Dermis blood vessel endothelial cell (primary cell): ENCODE measurements around the gene RABGEF1. TPM values are rescaled to one million over a fixed set of nuclear protein-coding genes. Genes with fewer than 3 reads are reported as not detected.
"Not testable (repeated sequence)": the region's sequence is repeated elsewhere in the genome, so short reads cannot be mapped to it uniquely, and the experiment has no call there.

Experiments used
- DNase-seq: peaks from one replicate; pipeline ENCODE4 v3.0.0; 2010
- total RNA-seq: library from RNA; depleted of rRNA; stranded (reverse); fragments of >200 nt; gene quantifications from 2 replicates; pipeline ENCODE4 v1.2.3, GENCODE V29; 2014

Gene RABGEF1
- total RNA-seq, 1 donor from 2014 or later = 33.2 TPM

GRCh38 chr7:66735850-66736249, 4.7 kb upstream of the RABGEF1 start:
- DNase-seq = no peak

GRCh38 chr7:66736892-66737291, 3.6 kb upstream of the RABGEF1 start:
- no peak for DNase-seq

GRCh38 chr7:66737667-66738066, 2.9 kb upstream of the RABGEF1 start:
- DNase-seq = no peak

GRCh38 chr7:66739477-66739876, 1.1 kb upstream of the RABGEF1 start:
- no peak for DNase-seq

GRCh38 chr7:66739953-66740301, 606 bp upstream of the RABGEF1 start:
- DNase-seq = peak; percentile 28

- DNase-seq = peak; percentile 49
Measured at GRCh38 chr7:66740980-66741709, 612 bp downstream of the RABGEF1 start.

GRCh38 chr7:66741710-66742049, 1.1 kb downstream of the RABGEF1 start:
- peak; percentile 28 for DNase-seq

- not testable (repeated sequence) for DNase-seq
Measured at GRCh38 chr7:66742298-66742697, 1.8 kb downstream of the RABGEF1 start.

- no peak for DNase-seq
Measured at GRCh38 chr7:66743920-66744319, 3.4 kb downstream of the RABGEF1 start.

- no peak for DNase-seq
Measured at GRCh38 chr7:66747385-66747784, 6.9 kb downstream of the RABGEF1 start.

GRCh38 chr7:66747881-66748511, 7.5 kb downstream of the RABGEF1 start:
- no peak for DNase-seq

GRCh38 chr7:66748791-66749190, 8.3 kb downstream of the RABGEF1 start:
- no peak for DNase-seq

- DNase-seq = no peak
Measured at GRCh38 chr7:66751945-66752344, 11.4 kb downstream of the RABGEF1 start.

GRCh38 chr7:66754541-66754940, 14.0 kb downstream of the RABGEF1 start:
- no peak for DNase-seq

GRCh38 chr7:66755059-66755458, 14.5 kb downstream of the RABGEF1 start:
- not testable (repeated sequence) for DNase-seq

- not testable (repeated sequence) for DNase-seq
Measured at GRCh38 chr7:66756227-66756626, 15.7 kb downstream of the RABGEF1 start.

- DNase-seq = no peak
Measured at GRCh38 chr7:66756889-66757288, 16.4 kb downstream of the RABGEF1 start.

GRCh38 chr7:66757939-66758338, 17.4 kb downstream of the RABGEF1 start:
- DNase-seq = no peak

GRCh38 chr7:66758950-66759628, 18.6 kb downstream of the RABGEF1 start:
- DNase-seq = peak; percentile 32

GRCh38 chr7:66763183-66763582, 22.6 kb downstream of the RABGEF1 start:
- DNase-seq = not testable (repeated sequence)

- DNase-seq = not testable (repeated sequence)
Measured at GRCh38 chr7:66763633-66764355, 23.3 kb downstream of the RABGEF1 start.

- not testable (repeated sequence) for DNase-seq
Measured at GRCh38 chr7:66764905-66765304, 24.4 kb downstream of the RABGEF1 start.

- DNase-seq = peak; percentile 30
Measured at GRCh38 chr7:66765322-66766025, 24.9 kb downstream of the RABGEF1 start.
